ENCODE results near the gene SPOCD1.

DNA sequence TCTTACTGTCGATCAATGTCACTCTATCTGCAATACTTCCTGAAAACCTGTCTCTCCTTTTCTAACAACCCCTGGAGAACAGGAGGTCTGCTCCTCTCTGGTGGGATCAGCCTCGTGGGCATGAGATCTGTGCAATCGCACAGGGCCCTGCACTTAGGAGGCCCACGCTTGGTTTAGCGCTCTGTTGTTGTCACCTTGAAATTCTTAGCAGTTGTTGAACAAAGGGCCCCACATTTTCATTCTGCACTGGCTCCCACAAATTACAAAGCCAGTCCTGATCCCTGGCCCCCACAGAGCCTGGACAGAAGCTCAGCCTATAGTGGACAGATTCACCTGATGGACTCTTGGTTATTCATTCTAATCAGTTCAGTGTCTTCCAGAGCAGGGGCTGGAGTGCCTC, 18.6 kb downstream of the SPOCD1 start:
- TF ChIP-seq, protein P1, sequence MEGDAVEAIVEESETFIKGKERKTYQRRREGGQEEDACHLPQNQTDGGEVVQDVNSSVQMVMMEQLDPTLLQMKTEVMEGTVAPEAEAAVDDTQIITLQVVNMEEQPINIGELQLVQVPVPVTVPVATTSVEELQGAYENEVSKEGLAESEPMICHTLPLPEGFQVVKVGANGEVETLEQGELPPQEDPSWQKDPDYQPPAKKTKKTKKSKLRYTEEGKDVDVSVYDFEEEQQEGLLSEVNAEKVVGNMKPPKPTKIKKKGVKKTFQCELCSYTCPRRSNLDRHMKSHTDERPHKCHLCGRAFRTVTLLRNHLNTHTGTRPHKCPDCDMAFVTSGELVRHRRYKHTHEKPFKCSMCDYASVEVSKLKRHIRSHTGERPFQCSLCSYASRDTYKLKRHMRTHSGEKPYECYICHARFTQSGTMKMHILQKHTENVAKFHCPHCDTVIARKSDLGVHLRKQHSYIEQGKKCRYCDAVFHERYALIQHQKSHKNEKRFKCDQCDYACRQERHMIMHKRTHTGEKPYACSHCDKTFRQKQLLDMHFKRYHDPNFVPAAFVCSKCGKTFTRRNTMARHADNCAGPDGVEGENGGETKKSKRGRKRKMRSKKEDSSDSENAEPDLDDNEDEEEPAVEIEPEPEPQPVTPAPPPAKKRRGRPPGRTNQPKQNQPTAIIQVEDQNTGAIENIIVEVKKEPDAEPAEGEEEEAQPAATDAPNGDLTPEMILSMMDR (tag by site-specific recombination; IDR thresholded peaks at IDR 0.05): no peak
- TF ChIP-seq ZNF138 (tag by site-specific recombination; IDR thresholded peaks at IDR 0.05; ENCODE audit: borderline replicate concordance) (no peak), GFI1B (tag by site-specific recombination; IDR thresholded peaks at IDR 0.05) (no peak)

Data from HEK293 (cell line).